ENCODE data around the gene C19orf67. TPM values are rescaled to one million over a fixed set of nuclear protein-coding genes. Genes with fewer than 3 reads are reported as not detected.

Gene C19orf67
- total and polyA plus RNA-seq, 7 experiments from 2014 or later: 0.34 to 0.78 (median 0.60) TPM; not detected in 4

GRCh38 chr19:14094854-14095253 lies 9.3 kb upstream of the C19orf67 start:
- Histone ChIP-seq H3K4me1 (ENCODE audit: control insufficient read depth in 2 of 2, insufficient read depth in 2 of 2, low read length in 2 of 2) (peaks cover 8% of the 10 kb centered on the region in 2 donors), H3K36me3 (ENCODE audit: control insufficient read depth in 2 of 3, insufficient read depth in 3 of 3, low read length in 3 of 3) (peaks cover 0 to 23% (median 0%) of the 10 kb centered on the region in 3 experiments), H3K27ac (ENCODE audit: low read depth, low read length) (no peak overlapping the region), H3K9me3 (ENCODE audit: control insufficient read depth in 2 of 3, low read length in 3 of 3) (peaks cover 0 to 8% (median 0%) of the 10 kb centered on the region in 3 experiments), H3K27me3 (ENCODE audit: control insufficient read depth in 2 of 2, insufficient read depth in 2 of 2, low read length in 2 of 2) (no peaks in the 10 kb centered on the region), H3K4me3 (ENCODE audit: low read length) (no peak overlapping the region)
- peak overlapping the region in 7 of 9 donors; percentile 10 to 81 (median 46) for H3K27ac Mint-ChIP-seq
- POLR2A ChIA-PET: interaction anchor here (0.7 to 1.2 kb wide), 6 partner anchors 11 to 422 kb away, joined by 3 to 5 read pairs (median 4); partner anchors contain the start of gene ASF1B
- CTCF ChIA-PET: no interaction called here
- H3K27me3 Mint-ChIP-seq: no peaks in the 10 kb centered on the region
- intact Hi-C loops (cut with micrococcal nuclease): no loop called here
- H3K36me3 Mint-ChIP-seq: peaks cover 4 to 25% (median 10%) of the 10 kb centered on the region in 5 donors
- peaks cover 7 to 16% (median 12%) of the 10 kb centered on the region in 7 donors for H3K4me1 Mint-ChIP-seq
- H3K9me3 Mint-ChIP-seq: peaks cover 0 to 13% (median 3%) of the 10 kb centered on the region in 11 donors
- no peak for ATAC-seq
- no peak for DNase-seq
- peak overlapping the region in 2 of 10 donors; percentile 1 to 10 for H3K4me3 Mint-ChIP-seq

GRCh38 chr19:14093117-14093823 lies 7.7 kb upstream of the C19orf67 start:
- no peak for DNase-seq
- H3K9me3 Mint-ChIP-seq: peaks cover 0 to 13% (median 3%) of the 10 kb centered on the region in 11 donors
- peak overlapping the region in 9 of 10 donors; percentile 36 to 72 (median 49) for H3K4me3 Mint-ChIP-seq
- H3K4me1 Mint-ChIP-seq: peaks cover 13 to 21% (median 18%) of the 10 kb centered on the region in 7 donors
- H3K36me3 Mint-ChIP-seq: peaks cover 7 to 29% (median 13%) of the 10 kb centered on the region in 5 donors
- Histone ChIP-seq H3K9me3 (ENCODE audit: control insufficient read depth in 2 of 3, low read length in 3 of 3) (peaks cover 0 to 8% (median 0%) of the 10 kb centered on the region in 3 experiments), H3K4me1 (ENCODE audit: control insufficient read depth in 2 of 2, insufficient read depth in 2 of 2, low read length in 2 of 2) (peaks cover 8 to 10% of the 10 kb centered on the region in 2 donors), H3K4me3 (ENCODE audit: low read length) (no peak overlapping the region), H3K27me3 (ENCODE audit: control insufficient read depth in 2 of 2, insufficient read depth in 2 of 2, low read length in 2 of 2) (no peaks in the 10 kb centered on the region), H3K36me3 (ENCODE audit: control insufficient read depth in 2 of 3, insufficient read depth in 3 of 3, low read length in 3 of 3) (peaks cover 0 to 30% (median 0%) of the 10 kb centered on the region in 3 experiments), H3K27ac (ENCODE audit: low read depth, low read length) (no peak overlapping the region)
- no peaks in the 10 kb centered on the region for H3K27me3 Mint-ChIP-seq
- peak overlapping the region in 6 of 9 donors; percentile 53 to 87 (median 66) for H3K27ac Mint-ChIP-seq
- ChIA-PET POLR2A (interaction anchor here (0.7 to 2.0 kb wide), 2 partner anchors 18 to 43 kb away, joined by 4 to 7 read pairs; partner anchors contain the start of gene ASF1B), CTCF (interaction anchor here (0.5 to 1.1 kb wide), 3 partner anchors 19 to 101 kb away, joined by 3 to 6 read pairs (median 3); partner anchors contain the start of gene ASF1B)
- ATAC-seq: no peak
- intact Hi-C loops (cut with micrococcal nuclease): no loop called here

- Mint-ChIP-seq H3K4me3 (peak overlapping the region; percentile 81 to 100 (median 98)), H3K9me3 (peaks cover 0 to 13% (median 3%) of the 10 kb centered on the region in 11 donors), H3K4me1 (peaks cover 13 to 21% (median 18%) of the 10 kb centered on the region in 7 donors), H3K27me3 (no peaks in the 10 kb centered on the region), H3K27ac (peak overlapping the region; percentile 89 to 100 (median 98)), H3K36me3 (peaks cover 7 to 31% (median 10%) of the 10 kb centered on the region in 5 donors)
- POLR2A ChIA-PET: interaction anchor here (0.8 to 2.0 kb wide), 13 partner anchors 10 to 211 kb away, joined by 3 to 11 read pairs (median 4); partner anchors contain the start of genes ASF1B, IL27RA and PRKACA
- CTCF ChIA-PET: interaction anchor here (0.5 to 1.4 kb wide), 5 partner anchors 24 to 231 kb away, joined by 3 to 7 read pairs (median 3); partner anchors contain the start of gene ASF1B
- DNase-seq (peak in 1 of 9 donors; percentile 62), ATAC-seq (peak; percentile 4)
- peaks cover 0 to 22% (median 0%) of the 10 kb centered on the region in 3 experiments for H3K36me3 ChIP-seq (ENCODE audit: control insufficient read depth in 2 of 3, insufficient read depth in 3 of 3, low read length in 3 of 3)
- intact Hi-C loops (cut with micrococcal nuclease): loop anchor here (1.0 to 2.0 kb wide), 7 partner anchors 11 to 481 kb away; partner anchors contain the start of genes PRKACA (in 2 of the 2), ASF1B (in 1 of the 2), MISP3 (in 1 of the 2) and NDUFB7 (in 1 of the 2)
- no peaks in the 10 kb centered on the region for H3K27me3 ChIP-seq (ENCODE audit: control insufficient read depth in 2 of 2, insufficient read depth in 2 of 2, low read length in 2 of 2)
- peaks cover 8 to 10% of the 10 kb centered on the region in 2 donors for H3K4me1 ChIP-seq (ENCODE audit: control insufficient read depth in 2 of 2, insufficient read depth in 2 of 2, low read length in 2 of 2)
- peaks cover 0 to 8% (median 0%) of the 10 kb centered on the region in 3 experiments for H3K9me3 ChIP-seq (ENCODE audit: control insufficient read depth in 2 of 3, low read length in 3 of 3)
- peak overlapping the region; percentile 89 for H3K27ac ChIP-seq (ENCODE audit: low read depth, low read length)
- peak overlapping the region; percentile 99 for H3K4me3 ChIP-seq (ENCODE audit: low read length)
Measured at GRCh38 chr19:14091813-14092462, 6.4 kb upstream of the C19orf67 start.

GRCh38 chr19:14091081-14091812 lies 5.7 kb upstream of the C19orf67 start:
- H3K36me3 ChIP-seq (ENCODE audit: control insufficient read depth in 2 of 3, insufficient read depth in 3 of 3, low read length in 3 of 3): peaks cover 0 to 16% (median 0%) of the 10 kb centered on the region in 3 experiments
- peaks cover 0 to 13% (median 3%) of the 10 kb centered on the region in 11 donors for H3K9me3 Mint-ChIP-seq
- POLR2A ChIA-PET: interaction anchor here (0.8 to 2.0 kb wide), 13 partner anchors 9 to 210 kb away, joined by 3 to 11 read pairs (median 4); partner anchors contain the start of genes ASF1B, IL27RA and PRKACA

GRCh38 chr19:14090509-14091080 lies 5.0 kb upstream of the C19orf67 start, which contains the start of gene SAMD1:
TSS of gene SAMD1 (minus strand) at chr19:14090751.
- H3K4me3 Mint-ChIP-seq: peak within 1 kb of the TSS; percentile 81 to 100 (median 98)
- POLR2A ChIA-PET: interaction anchor here (1.0 to 2.1 kb wide), 9 partner anchors 9 to 209 kb away, joined by 4 to 11 read pairs (median 5); partner anchors contain the start of genes ASF1B, IL27RA and PRKACA
- intact Hi-C loops (cut with micrococcal nuclease): loop anchor here (1.0 to 2.0 kb wide), 9 partner anchors 9 to 482 kb away; partner anchors contain the start of genes ASF1B (in 2 of the 2), PRKACA (in 2 of the 2), DCAF15 (in 1 of the 2) and MISP3 (in 1 of the 2)

More at GRCh38 chr19:14091081-14091812, 5.7 kb upstream of the C19orf67 start:
- Mint-ChIP-seq H3K4me1 (peaks cover 13 to 21% (median 18%) of the 10 kb centered on the region in 7 donors), H3K36me3 (peaks cover 4 to 28% (median 7%) of the 10 kb centered on the region in 5 donors), H3K4me3 (peak overlapping the region; percentile 81 to 100 (median 98)), H3K27me3 (no peaks in the 10 kb centered on the region), H3K27ac (peak overlapping the region; percentile 89 to 100 (median 98))
- DNase-seq (peak; percentile 56 to 89 (median 84)), ATAC-seq (peak; percentile 71)
- Histone ChIP-seq H3K4me3 (ENCODE audit: low read length) (peak overlapping the region; percentile 99), H3K27ac (ENCODE audit: low read depth, low read length) (peak overlapping the region; percentile 89), H3K9me3 (ENCODE audit: control insufficient read depth in 2 of 3, low read length in 3 of 3) (peaks cover 0 to 8% (median 0%) of the 10 kb centered on the region in 3 experiments), H3K4me1 (ENCODE audit: control insufficient read depth in 2 of 2, insufficient read depth in 2 of 2, low read length in 2 of 2) (peaks cover 8 to 10% of the 10 kb centered on the region in 2 donors), H3K27me3 (ENCODE audit: control insufficient read depth in 2 of 2, insufficient read depth in 2 of 2, low read length in 2 of 2) (no peaks in the 10 kb centered on the region)
- intact Hi-C loops (cut with micrococcal nuclease): loop anchor here (1.0 to 2.0 kb wide), 7 partner anchors 10 to 482 kb away; partner anchors contain the start of genes PRKACA (in 2 of the 2), ASF1B (in 1 of the 2), MISP3 (in 1 of the 2) and NDUFB7 (in 1 of the 2)
- CTCF ChIA-PET: interaction anchor here (0.5 to 1.4 kb wide), 5 partner anchors 25 to 230 kb away, joined by 3 to 7 read pairs (median 3); partner anchors contain the start of gene ASF1B

More at GRCh38 chr19:14090509-14091080, 5.0 kb upstream of the C19orf67 start, which contains the start of gene SAMD1:
- H3K36me3 ChIP-seq (ENCODE audit: control insufficient read depth in 2 of 3, insufficient read depth in 3 of 3, low read length in 3 of 3): peaks cover 0 to 14% (median 0%) of the 10 kb centered on the region in 3 experiments
- Mint-ChIP-seq H3K36me3 (peaks cover 4 to 28% (median 7%) of the 10 kb centered on the region in 5 donors), H3K9me3 (peaks cover 0 to 13% (median 3%) of the 10 kb centered on the region in 11 donors), H3K27me3 (no peaks in the 10 kb centered on the region), H3K27ac (peak within 1 kb of the TSS; percentile 89 to 100 (median 98)), H3K4me1 (peaks cover 13 to 21% (median 18%) of the 10 kb centered on the region in 7 donors)
- peaks cover 0 to 8% (median 0%) of the 10 kb centered on the region in 3 experiments for H3K9me3 ChIP-seq (ENCODE audit: control insufficient read depth in 2 of 3, low read length in 3 of 3)
- no peaks in the 10 kb centered on the region for H3K27me3 ChIP-seq (ENCODE audit: control insufficient read depth in 2 of 2, insufficient read depth in 2 of 2, low read length in 2 of 2)
- DNase-seq (peak; percentile 60 to 88 (median 79)), ATAC-seq (peak; percentile 78)
- H3K4me1 ChIP-seq (ENCODE audit: control insufficient read depth in 2 of 2, insufficient read depth in 2 of 2, low read length in 2 of 2): peaks cover 8 to 10% of the 10 kb centered on the region in 2 donors
- CTCF ChIA-PET: interaction anchor here (1.0 to 1.4 kb wide), 2 partner anchors 9 to 46 kb away, joined by 6 to 7 read pairs; partner anchors contain the start of gene ASF1B
- peak within 1 kb of the TSS; percentile 89 for H3K27ac ChIP-seq (ENCODE audit: low read depth, low read length)
- peak within 1 kb of the TSS; percentile 99 for H3K4me3 ChIP-seq (ENCODE audit: low read length)

Data from naive thymus-derived CD4-positive, alpha-beta T cell (primary cell).